GM18870 (cell line): ENCODE data around the gene SYT1.
A peak's percentile ranks its signal among the peaks of the same experiment; 100 is the strongest.

Experiments
- ATAC-seq: cut with Tn5 transposase; IDR thresholded peaks from one replicate; pipeline ENCODE4 v1.9.1; 2021; ENCODE audit warnings: moderate library complexity; ENCODE audit not compliant: unreplicated experiment

SYT1 gene

DNA sequence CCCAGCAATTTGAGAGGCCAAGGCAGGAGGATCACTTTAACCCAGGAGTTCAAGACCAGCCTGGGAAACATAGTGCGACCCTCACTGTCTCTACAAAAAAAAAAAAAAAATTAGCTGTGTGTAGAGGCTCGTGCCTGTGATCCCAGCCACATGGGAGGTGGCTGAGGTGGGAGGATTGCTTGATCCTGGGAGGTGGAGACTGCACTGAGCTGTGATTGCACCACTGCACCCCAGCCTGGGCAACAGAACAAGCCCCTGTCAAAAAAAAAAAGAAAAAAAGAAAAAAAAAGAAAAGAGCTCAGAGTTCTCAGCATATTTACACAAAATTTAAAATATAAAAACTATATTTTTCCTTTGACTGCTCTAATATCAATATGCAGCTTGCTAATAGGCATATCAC lies 260.8 kb downstream of the SYT1 start:
- ATAC-seq = no peak

DNA sequence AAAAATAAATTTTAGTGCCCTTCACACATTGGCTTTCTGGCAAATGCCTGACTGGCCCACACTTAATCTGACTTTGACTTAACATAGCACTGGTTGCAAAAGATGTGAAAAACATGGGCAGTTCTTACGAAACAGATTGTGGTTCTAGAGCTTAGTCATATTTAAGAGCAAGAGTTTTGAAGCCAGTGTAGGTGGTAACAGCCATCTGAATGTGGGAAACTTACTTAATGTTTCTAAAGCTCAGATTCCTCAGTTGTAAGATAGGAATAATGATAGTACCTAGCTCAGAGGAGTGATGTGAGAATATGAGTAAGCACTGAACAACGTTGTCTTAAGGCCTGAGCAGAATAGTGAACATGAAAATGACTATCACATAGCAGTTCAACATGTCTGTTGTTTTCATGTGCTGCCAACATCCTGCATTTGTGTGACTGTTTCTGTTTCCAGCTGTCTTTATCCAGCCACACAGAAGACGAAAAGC lies 262.7 kb downstream of the SYT1 start:
- peak; percentile 99 for ATAC-seq

DNA sequence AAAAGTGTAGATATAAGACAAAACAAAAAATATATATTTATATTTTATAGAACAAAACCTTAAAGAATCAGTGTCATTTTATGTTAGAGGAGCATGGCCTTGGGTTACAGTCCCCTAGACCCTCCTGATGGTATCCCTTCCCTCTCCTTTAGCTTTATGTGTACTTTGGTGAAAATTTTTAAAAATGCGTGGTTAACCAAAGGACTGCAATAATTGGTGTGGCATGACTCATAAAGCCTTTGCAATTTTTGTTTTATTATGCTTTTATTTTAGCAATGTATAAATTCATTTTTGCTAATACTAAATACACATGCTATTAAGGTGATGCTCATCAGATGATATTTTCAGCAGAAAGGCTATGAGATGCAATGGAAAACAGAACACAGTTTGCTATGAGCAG lies 264.4 kb downstream of the SYT1 start:
- ATAC-seq = no peak

DNA sequence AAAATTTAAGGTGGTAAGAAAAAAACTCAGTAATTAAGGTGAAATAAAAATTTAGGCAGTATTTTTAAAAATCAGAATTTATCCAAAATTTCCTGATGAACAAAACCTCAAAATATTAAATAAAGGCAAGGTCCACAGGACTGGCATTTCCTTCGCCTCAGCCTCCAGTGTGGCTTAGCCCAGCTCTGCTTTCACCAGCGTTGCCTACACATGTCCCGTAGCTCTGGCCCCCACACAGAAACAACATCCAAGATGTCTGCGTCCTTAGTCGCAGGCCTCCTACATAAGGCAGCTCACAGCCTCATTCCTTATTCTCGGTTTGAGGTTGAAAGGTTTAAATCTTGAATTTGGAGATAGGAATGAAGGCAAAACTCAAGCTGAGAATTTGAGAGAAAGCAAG lies 274.3 kb downstream of the SYT1 start:
- ATAC-seq = no peak

DNA sequence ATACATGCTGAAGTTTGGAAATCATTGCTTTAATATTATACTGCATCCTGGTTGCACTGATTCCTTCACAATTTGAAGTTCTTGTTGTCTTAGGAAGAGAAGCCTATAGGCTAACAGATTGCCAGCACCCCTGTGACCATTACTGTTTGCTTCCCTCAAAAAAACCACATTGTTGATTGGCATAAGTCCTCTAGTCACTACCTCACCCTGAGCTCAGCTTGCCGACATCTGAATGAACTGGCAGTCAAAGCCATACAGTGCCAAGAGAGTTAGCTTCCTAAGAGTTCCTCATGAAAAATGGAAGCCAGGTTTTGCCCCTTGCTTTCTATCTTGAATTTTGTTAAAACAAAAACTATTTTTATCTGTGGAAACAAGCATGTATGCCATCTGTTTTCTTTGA lies 276.1 kb downstream of the SYT1 start:
- ATAC-seq = no peak

DNA sequence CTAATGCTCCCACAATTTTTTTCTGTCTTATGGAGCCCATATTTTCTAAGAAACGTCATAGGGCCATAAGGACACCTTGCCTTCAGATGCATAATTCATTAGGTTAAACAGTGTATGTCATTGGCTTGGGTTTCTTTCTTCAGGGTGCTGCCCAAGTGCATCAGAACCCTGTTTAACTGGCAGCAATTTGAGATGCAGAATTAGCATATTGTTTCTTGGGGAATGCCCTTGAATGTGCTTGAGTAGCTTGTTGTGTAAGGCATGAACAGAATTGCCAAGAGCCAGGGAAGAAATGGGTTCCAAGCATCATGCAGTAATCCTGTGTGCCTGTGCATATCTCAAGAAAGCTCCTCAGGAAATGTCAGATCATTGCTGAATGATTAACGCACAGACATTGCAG lies 277.2 kb downstream of the SYT1 start:
- no peak for ATAC-seq

DNA sequence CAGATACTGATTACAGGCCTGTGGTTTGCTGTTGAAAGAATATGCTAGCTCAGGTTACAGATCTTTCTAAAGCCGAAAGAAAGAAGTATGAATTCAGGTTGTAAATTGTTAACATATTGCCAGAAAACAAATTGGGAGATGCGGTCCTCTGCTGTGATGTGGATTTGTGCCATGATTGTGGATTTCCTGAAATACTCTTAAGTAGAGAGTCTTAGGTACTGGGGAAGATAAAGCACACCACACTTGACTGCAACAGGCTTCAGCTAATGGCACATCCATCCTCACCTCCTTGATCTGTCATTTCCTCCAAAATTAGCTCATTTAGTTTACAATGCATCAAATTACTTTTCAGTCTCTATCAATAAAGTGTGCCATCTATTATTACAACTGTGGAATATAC lies 279.2 kb downstream of the SYT1 start:
- ATAC-seq = no peak

DNA sequence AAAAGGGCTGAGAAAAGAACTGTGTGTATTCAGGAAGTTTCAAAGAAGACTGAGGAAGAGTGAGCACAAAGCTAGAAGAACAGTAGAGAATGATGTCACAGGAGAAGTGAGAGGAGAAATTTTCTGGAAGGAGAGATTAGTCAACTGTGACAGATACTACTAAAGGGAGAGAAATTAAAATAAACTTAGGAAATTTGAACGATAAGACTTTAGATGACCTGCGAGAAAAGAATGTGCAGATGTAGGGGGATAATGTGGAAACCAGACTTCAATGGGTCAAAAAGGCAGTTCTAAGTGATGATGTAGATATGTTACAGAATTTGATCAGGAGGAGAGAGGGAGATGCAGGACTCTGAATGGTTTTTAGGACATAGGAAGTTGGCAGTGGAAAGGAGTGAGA lies 287.4 kb downstream of the SYT1 start:
- no peak for ATAC-seq

DNA sequence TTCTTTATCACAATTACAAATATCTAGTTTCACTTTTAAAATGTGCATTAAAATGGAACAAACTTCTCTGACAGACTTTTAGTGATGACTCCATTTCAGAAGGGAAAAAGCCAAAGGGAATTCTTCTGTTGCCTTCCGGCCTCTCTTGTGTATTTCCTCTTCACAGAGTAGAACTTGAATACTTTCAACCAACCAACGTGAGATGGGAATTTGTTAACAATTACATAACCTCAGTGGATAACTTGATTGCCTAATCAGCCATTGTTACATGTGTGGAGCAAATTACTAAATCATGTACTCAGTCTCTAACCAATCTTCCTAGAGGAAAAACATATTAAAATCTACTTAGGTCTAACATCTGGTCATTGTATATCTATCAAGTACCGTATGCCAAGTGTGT lies 291.1 kb downstream of the SYT1 start:
- no peak for ATAC-seq

DNA sequence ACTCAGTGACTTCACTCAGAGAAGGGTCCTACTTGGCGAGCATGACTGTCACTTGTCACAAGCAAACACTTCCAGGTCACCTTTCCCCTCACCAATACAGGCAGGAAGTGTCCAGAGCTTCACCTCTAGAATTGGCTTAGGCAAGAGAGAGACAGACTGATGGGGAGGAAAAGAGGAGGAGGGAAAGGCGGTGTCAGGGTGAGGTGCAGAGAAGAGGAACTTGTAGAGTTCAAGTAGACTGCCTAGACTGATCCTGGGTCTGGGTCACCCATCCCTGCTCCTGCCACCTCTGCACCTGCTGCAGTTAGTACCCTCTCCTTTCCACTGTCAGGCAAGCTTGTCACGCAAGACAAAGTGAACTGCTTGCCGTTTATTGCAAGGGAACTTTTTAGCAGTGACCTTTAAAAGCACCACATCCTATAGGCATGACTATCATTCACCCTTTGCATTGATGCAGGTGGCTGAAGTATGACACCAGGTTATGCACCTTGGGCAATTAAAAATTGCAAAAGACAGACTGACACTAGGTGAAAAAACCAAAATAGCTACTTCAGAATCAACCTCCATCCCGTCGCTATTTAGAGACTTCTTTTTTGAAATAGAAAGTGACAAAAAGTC lies 292.4 kb downstream of the SYT1 start:
- ATAC-seq = peak; percentile 47

DNA sequence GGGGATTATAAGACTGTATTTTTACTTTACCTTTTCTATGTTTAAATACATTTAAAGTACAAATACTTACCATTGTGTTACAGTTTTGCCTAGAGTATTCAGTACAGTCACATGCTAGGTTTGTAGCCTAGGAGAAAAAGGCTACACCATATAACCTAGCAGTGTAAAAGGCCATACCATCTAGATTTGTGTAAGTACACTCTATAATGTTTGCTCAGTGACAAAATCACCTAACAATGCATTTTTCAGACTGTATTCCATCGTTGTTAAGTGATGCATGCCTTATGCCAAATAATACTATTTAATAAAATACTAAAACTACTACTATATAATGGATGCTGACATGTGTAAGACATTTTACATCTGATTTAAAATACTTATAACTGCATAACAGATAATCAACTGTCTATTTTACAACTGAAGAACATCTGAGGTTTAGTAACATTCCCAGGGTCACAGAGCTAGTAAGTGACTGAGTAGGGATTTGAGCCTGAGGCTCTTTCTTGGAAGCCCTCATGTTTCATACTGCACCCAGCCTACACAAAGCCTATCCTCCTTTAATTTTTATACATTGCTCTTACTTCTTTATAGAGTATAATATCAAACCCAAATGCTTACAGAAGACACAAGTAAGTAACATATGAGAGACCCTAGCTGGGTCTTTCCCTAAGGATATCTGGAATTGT lies 296.8 kb downstream of the SYT1 start:
- ATAC-seq = no peak

DNA sequence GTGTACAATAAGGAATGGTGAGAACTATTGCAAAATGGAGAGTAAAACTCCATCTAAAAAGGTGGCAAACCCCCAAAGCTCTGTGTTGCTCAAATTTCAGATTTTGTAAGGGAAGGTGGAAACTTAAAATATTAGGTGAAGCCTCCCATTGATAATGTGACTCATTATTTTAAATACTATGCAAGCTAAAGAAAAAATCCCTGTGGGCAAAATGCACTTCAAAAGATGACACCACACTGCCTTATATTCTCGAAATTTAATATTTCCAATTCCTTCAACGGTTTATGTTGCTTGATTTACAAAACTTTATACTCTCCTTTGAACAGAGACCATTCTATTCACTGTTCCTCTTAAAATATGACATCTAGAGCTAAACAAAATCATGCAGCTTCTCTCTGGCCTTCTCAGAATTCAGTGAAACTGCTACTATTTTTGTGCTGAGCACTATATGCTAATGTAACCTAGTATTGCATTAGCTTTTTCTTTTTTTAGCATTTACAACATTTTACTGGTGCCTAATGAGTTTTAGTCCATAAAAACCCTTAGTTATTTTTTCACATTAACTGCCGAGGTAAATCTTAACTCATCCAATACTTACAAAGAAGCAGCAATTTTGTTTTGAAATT lies 297.7 kb downstream of the SYT1 start:
- no peak for ATAC-seq

DNA sequence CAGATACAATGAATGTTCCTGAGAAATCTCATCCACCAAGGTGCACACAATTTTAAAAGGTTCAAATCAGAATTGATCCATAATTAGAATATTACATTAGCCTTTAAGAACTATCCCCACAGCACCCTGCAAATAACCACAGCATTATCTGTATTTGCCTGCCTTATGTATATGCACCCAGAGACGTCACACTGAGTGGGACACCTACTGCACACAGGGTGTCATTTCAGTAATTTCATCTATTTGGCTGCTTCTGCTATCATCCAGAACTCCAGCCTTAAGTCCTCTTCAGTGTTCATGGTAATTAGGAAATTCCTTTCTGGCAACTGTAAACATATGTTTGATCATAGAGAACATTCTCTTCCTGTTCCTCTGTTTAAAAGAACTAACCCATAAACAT lies 298.4 kb downstream of the SYT1 start:
- ATAC-seq = no peak

DNA sequence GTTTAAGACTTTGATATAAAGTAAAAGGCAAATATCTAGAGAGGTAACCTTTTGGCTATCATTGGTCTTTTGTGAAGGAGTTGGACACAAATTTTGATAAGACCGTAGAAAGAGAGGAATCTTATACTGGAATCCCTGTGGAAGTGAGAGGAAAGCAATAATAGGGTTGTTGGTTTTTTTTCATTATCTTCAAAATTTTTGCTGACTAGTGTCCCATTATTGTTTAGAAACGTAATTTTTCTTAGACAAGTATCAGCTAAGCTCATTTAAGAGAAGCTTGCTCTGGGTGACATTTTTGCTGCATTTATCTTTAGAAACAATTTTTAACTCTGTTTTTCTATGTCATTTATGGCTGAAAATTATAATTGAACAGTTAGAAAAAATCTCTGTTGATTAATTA lies 300.3 kb downstream of the SYT1 start:
- ATAC-seq = no peak

DNA sequence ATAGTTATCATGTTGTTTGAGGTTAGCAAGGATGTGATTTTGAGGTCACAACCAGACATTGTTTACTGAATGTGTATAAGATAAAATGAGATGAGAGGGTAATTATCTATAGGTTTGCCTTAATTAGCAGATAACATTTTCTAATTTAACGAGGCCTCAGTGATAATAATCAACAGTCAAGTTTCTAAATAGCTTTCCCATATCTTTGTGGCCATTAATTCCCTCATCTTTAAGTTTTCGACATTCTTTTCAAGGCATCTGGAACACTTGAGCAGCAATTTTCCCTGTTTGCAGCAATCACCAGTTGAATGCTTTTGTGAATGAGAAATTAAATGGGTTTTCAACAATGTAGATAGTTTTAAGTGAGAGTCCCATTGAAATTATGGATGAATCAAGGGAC lies 304.1 kb downstream of the SYT1 start:
- no peak for ATAC-seq

DNA sequence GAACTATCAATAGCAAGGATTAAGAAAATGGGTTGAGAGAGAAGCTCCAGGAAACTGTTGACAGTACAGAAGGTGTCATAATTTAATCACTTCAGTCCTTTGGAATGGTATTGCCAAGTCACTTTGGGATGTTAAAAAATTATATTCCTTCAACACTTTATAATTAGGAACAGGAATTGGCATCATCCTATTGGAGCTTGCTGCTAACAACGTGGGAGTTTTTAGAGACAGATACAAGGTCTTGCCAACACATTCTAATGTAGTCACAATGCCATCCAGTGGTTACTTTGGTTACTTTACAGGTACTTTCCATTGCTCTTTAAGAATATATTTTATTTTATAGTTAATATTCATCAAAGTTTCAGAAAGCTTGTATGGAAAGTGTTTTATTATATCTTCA lies 310.1 kb downstream of the SYT1 start:
- peak; percentile 94 for ATAC-seq

DNA sequence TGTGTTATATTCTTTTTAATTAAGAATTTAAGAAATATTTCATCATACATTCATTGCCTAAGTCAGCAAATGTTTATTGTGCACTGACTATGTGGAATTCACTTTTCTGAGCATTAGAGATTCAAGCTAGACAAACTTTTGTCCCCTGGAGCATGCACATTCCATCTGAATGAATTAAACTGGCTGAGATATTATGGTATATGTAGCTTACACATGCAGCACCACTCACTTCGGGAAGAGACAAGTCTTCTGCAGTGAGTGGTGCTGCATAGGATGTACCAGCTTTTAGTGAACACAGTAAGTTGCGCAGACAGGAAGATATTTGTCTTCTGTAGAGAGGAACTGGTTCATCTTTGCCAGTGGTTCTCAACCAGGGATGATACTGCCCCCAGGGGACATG lies 318.4 kb downstream of the SYT1 start:
- no peak for ATAC-seq

DNA sequence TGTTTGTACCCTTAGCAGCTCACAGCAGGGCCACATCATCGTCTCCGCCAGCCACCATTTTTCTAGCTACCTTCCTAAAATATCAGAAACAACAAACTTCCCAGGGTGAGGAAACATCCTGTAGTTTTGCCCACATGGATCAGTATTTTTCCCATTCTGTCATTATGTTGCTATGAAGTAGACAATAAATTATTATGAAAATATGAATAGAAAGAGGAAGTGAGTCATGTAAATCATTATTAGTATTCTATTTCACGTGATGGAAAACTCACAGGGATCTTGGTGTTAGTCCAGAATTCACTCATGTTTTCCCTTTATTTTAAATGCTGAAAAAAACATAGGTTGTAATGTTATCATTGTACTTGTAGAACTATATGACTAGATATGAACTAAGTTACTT lies 319.4 kb downstream of the SYT1 start:
- no peak for ATAC-seq

DNA sequence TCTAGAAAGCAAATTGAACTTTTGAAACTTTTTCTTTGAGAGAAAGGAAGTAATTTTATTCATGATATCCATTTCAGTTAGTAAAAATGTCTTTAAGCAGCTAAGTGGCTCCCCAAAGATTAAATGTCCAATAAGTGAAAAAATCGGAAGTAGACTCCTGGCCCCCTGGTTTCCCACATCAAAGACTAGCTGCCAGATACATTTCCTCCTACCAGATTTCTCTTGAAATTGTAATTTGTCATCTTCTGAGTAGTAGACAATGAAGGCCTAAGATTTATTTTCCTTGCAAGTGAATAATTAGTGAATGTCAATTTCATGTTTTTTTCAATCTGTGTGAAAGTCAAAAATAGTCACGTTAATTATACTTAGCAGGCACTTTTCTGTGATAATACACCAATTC lies 321.9 kb downstream of the SYT1 start:
- no peak for ATAC-seq

DNA sequence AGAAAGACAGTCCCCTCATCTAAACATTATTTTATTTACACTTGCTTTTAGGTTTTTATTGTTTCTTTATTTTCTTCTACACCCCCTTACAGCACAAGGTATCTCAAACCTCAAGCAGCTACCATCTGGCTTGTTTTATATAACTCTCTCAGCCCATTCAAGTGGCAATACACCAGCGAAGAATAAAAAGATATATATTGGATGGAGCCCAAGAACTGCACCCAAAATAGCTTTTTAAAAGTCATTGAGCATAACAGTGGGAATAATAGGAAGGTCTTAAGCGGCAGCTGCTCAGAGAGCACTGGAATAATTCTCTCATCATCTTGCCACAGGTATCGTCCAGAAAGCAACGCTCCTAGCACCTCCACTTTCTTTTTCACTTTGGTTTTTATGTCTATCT lies 322.5 kb downstream of the SYT1 start:
- no peak for ATAC-seq

DNA sequence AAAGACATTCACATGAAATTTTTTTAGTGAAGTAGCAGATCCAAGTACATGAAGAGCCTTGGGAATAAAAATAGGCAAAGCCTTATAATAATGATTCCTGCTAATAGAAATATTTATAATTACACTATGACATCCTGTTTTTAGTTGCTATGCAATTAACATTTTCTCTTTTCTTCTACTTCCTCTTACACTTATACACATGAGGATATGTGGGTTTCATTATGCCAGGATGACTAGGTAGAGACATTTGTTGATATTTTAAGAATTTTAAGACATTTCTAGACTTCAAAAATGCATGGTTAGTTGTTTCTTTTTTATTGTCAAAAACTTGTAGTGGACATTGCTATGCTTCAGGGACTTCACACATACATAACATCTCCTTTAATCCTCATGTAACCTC lies 326.8 kb downstream of the SYT1 start:
- ATAC-seq = no peak

DNA sequence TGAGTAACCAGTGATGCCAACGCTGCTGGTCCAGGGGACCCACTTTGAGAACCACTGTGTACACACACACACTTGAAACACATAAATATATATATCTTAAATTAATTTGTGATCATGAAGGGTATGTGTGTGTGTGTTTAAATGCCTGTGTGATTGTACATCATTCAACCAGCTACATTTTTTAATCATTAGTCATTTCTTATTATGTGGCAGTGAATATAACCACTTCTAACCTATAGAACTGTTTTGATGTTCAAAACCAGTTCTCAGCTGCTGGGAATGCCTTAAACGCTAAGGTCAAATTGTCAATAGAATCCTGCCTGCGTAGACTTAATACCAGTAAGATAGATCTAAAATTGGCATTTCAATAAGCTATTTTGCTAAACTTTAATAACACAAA lies 330.0 kb downstream of the SYT1 start:
- ATAC-seq = no peak

DNA sequence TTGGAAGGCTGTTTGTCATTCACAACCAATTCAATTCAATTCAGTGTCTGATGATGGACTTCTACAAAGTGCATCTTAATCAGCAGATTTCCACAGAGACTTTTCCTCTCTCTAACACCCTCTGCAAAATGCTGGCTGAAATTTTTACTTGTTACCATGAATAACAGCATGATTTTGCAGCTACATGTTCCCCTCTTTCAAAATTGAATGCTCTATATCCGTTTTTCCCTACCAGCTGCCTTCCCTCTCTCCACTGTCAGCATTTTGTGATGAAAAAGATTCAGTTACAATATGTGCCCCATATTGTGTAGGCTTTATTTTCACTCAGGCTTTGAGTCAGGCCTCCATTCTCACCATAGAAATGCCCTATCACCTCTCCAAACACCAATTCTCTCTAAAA lies 334.6 kb downstream of the SYT1 start:
- ATAC-seq = no peak
